Type B pancreatic cell (in vitro differentiated cells): ENCODE measurements around the gene GRIK4. TPM values are rescaled to one million over a fixed set of nuclear protein-coding genes. Genes with fewer than 3 reads are reported as not detected.

Experiments
- DNase-seq: peaks from one replicate; pipeline ENCODE4 v3.0.0; 2021; ENCODE audit warnings: mixed read lengths; ENCODE audit not compliant: unreplicated experiment; ENCODE audit errors: extremely low spot score
- H3K27ac Mint-ChIP-seq: 2 replicates; pipeline ENCODE4 v1.8.0; 2021; ENCODE audit warnings: mild to moderate bottlenecking, mixed read lengths
- H3K27me3 Mint-ChIP-seq: 2 replicates; pipeline ENCODE4 v1.8.0; 2021; ENCODE audit warnings: mixed read lengths
- H3K36me3 Mint-ChIP-seq: 2 replicates; pipeline ENCODE4 v1.8.0; 2021; ENCODE audit warnings: mixed read lengths
- H3K4me1 Mint-ChIP-seq: one replicate; pipeline ENCODE4 v1.8.0; 2021; ENCODE audit warnings: mixed read lengths; ENCODE audit not compliant: unreplicated experiment
- H3K4me3 Mint-ChIP-seq: 2 replicates; pipeline ENCODE4 v1.8.0; 2021; ENCODE audit warnings: mild to moderate bottlenecking, mixed read lengths
- H3K9me3 Mint-ChIP-seq: 2 replicates; pipeline ENCODE4 v1.8.0; 2021; ENCODE audit warnings: mixed read lengths
- total RNA-seq: library from RNA; stranded (reverse); gene quantifications from 2 replicates; pipeline ENCODE4 v1.2.1, GENCODE V29; 2021; ENCODE audit warnings: low replicate concordance
- TF ChIP-seq, protein P1 (sequence below): fragments of 200-600 bp; sonication (generic); conservative IDR thresholded peaks from 2 replicates; pipeline ENCODE4 v1.5.0; 2021; ENCODE audit warnings: antibody characterized with exemption, mild to moderate bottlenecking

The GRIK4 gene
- total RNA-seq, 1 donor from 2014 or later = 0.72 TPM

- Mint-ChIP-seq H3K9me3 (no peaks in the 10 kb centered on the region), H3K36me3 (no peaks in the 10 kb centered on the region), H3K4me3 (no peak overlapping the region), H3K4me1 (peaks cover 14% of the 10 kb centered on the region), H3K27me3 (peaks cover 13% of the 10 kb centered on the region), H3K27ac (no peak overlapping the region)
- no peak for DNase-seq
- TF ChIP-seq, protein P1, sequence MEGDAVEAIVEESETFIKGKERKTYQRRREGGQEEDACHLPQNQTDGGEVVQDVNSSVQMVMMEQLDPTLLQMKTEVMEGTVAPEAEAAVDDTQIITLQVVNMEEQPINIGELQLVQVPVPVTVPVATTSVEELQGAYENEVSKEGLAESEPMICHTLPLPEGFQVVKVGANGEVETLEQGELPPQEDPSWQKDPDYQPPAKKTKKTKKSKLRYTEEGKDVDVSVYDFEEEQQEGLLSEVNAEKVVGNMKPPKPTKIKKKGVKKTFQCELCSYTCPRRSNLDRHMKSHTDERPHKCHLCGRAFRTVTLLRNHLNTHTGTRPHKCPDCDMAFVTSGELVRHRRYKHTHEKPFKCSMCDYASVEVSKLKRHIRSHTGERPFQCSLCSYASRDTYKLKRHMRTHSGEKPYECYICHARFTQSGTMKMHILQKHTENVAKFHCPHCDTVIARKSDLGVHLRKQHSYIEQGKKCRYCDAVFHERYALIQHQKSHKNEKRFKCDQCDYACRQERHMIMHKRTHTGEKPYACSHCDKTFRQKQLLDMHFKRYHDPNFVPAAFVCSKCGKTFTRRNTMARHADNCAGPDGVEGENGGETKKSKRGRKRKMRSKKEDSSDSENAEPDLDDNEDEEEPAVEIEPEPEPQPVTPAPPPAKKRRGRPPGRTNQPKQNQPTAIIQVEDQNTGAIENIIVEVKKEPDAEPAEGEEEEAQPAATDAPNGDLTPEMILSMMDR = no peak
These were observed 114.0 kb downstream of the GRIK4 start for GRCh38 chr11:120625565-120625964.

DNA sequence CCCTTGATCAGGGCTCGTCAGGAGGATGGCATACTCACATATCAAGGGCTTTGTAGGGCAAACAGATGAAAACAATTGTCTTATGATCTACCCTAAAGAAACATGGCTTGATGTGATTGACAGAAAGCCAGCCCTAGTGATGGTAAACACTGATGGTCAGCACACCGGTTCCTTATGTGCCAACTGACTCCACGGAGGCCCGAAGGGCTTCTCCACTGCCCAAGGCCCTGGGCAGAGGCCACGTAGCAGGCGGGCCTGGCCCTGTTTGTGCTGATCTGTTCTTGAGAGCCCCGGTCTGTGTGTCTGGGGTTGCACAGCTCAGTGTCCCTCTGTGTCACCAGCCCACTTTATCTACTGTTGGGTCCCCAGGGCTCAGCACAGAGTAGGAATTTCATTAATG is 115.2 kb downstream of the GRIK4 start:
- Mint-ChIP-seq H3K36me3 (no peaks in the 10 kb centered on the region), H3K4me3 (no peak overlapping the region), H3K27me3 (peaks cover 15% of the 10 kb centered on the region), H3K9me3 (no peaks in the 10 kb centered on the region), H3K27ac (no peak overlapping the region), H3K4me1 (peaks cover 14% of the 10 kb centered on the region)
- TF ChIP-seq, protein P1 = no peak
- no peak for DNase-seq

- DNase-seq = no peak
- H3K4me1 Mint-ChIP-seq = peaks cover 11% of the 10 kb centered on the region
- no peaks in the 10 kb centered on the region for H3K36me3 Mint-ChIP-seq
- H3K4me3 Mint-ChIP-seq = no peak overlapping the region
- H3K27ac Mint-ChIP-seq = no peak overlapping the region
- no peaks in the 10 kb centered on the region for H3K9me3 Mint-ChIP-seq
- H3K27me3 Mint-ChIP-seq = peaks cover 21% of the 10 kb centered on the region
- TF ChIP-seq, protein P1 = no peak
These were observed 116.0 kb downstream of the GRIK4 start for GRCh38 chr11:120627327-120628163.

DNA sequence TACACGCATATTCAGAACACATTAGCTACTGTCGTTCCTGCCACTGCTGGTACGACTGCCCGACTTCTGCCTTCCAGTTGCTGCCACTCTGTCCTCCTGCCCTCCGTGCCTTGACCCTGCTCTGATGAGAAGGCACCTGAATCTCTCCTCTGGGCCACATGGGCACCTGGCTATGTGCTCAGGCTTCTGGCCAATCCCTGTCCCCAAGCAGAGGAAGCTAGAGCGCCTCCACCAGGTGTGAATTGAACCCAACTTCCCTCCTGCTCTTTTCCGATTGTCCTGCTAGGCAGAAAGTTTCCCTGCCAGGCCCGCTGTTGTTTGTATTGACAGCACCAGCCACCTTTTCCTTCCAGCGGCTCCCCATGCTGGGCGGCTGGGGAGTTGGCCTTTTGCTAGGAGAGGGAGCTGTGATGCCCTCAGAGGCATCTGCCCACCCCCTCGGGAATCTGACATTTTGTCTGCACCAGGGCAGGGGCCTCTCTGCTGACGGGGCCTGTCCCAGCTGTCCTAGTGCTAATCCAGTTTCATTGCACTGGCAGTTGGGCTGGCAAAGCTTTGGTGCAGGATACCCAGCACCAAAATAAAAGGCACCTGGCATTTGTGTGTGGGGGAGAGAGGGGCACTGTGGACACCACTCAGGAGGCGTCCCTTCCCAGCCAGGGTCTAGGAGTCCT is 118.0 kb downstream of the GRIK4 start:
- DNase-seq = no peak
- H3K27me3 Mint-ChIP-seq = peaks cover 27% of the 10 kb centered on the region

GRCh38 chr11:120630122-120630521 is 118.6 kb downstream of the GRIK4 start:
- no peaks in the 10 kb centered on the region for H3K36me3 Mint-ChIP-seq
- no peak overlapping the region for H3K27ac Mint-ChIP-seq
- H3K9me3 Mint-ChIP-seq = no peaks in the 10 kb centered on the region
- no peak overlapping the region for H3K4me3 Mint-ChIP-seq
- H3K4me1 Mint-ChIP-seq = peaks cover 6% of the 10 kb centered on the region
- H3K27me3 Mint-ChIP-seq = peaks cover 24% of the 10 kb centered on the region
- TF ChIP-seq, protein P1 = no peak
- no peak for DNase-seq

More for the DNA sequence above, 118.0 kb downstream of the GRIK4 start:
- H3K4me3 Mint-ChIP-seq = no peak overlapping the region
- no peak overlapping the region for H3K27ac Mint-ChIP-seq
- no peaks in the 10 kb centered on the region for H3K9me3 Mint-ChIP-seq
- no peaks in the 10 kb centered on the region for H3K36me3 Mint-ChIP-seq
- TF ChIP-seq, protein P1 = no peak
- peaks cover 7% of the 10 kb centered on the region for H3K4me1 Mint-ChIP-seq
